CD4-positive, alpha-beta T cell treated with Interleukin-2 at 100 ng/mL for 4 hours (primary cell): ENCODE measurements around the gene LRTM2.
A peak's percentile ranks its signal among the peaks of the same experiment; 100 is the strongest.

Experiments
- DNase-seq: peaks from one replicate; pipeline ENCODE4 v3.0.0-alpha.2; 2020; ENCODE audit warnings: low spot score

The LRTM2 gene

GRCh38 chr12:1820191-1820895 is at the start of gene LRTM2:
Gene LRTM2, plus strand, starts transcription at chr12:1820565. Its CDS starts 7,584 bp downstream, at chr12:1828149.
- no peak for DNase-seq

- DNase-seq: no peak
These were observed 46.3 kb upstream of the LRTM2 start for GRCh38 chr12:1773937-1774655.

GRCh38 chr12:1776170-1776921 is 44.0 kb upstream of the LRTM2 start:
- DNase-seq: no peak

- DNase-seq: no peak
These were observed 42.6 kb upstream of the LRTM2 start for GRCh38 chr12:1777798-1778197.

DNA sequence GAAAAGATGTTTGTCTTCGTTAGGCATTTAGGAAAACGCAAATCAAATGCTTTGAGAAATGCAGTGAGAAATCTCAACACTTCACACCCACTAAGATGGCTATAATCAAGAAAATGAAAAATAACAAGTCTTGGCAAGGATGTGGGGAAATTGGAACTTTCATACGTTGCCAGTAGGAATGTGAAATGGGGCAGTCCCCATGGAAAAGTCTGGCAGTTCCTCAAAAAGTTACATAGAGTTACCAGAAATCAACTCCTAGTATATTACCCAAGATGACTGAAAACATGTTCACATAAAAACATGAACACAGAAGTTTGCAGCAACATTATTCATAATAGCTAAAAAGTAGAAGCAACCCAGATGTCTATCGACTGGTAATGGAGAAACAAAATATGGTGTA is 41.5 kb upstream of the LRTM2 start:
- no peak for DNase-seq

DNA sequence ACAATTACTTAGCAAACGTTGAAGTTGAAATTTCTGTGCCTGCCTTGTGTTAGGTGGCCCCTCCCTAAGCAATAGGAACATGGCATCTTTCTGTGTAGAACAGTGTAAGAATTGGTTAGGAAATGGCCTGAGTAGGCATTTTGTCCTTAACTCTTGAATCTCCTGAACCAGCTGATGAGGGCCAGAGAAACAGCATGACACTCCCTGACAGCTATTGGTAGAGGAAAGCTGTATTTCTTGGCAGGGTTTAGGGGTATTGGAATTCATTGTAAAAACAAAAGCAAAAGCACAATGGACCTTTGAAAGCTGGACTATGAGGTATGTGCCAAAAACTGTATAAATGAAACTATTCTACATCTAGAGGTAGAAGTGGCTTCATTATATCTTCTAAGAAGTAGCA is 40.6 kb upstream of the LRTM2 start:
- no peak for DNase-seq

DNA sequence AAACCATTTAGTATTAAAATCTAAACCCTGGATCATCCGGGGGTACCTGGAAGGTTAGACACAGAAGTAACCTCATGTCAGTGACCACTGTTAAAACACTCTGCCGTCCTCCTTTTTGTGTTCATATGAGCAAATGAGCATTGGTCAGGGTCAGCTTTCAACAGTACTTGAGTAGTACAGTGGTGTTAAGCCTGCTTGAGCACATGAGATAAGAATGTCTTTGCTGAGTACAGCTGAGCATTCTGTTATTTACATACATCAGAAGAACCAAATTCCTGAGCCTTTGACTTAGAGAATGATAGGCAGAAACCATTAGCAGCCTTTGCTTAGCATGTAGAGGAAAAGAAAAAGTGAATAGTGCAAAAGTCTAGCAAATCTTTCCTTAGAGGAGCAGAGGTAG is 38.6 kb upstream of the LRTM2 start:
- no peak for DNase-seq

DNA sequence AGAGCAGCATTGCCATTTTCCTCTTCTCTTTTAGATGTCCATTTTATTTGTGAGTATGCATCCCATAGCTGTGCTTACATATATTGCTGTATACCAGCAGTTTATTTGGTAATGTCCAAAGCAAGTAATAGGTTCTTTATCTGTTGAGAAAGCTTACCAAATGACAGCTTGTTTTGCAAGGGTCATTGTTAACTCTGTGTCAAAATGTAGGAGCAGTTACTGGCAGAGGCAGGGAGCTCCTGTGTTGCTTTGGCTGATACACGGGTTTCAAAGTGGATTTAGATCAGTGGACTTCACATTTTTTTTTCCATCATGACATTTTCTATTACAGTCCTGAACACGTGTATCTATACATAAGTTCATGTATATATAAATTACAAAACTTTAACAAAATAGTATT is 38.1 kb upstream of the LRTM2 start:
- no peak for DNase-seq

- DNase-seq: no peak
These were observed 32.7 kb upstream of the LRTM2 start for GRCh38 chr12:1787714-1788113.

- no peak for DNase-seq
These were observed 29.9 kb upstream of the LRTM2 start for GRCh38 chr12:1790444-1790843.

- peak; percentile 79 for DNase-seq
These were observed 29.1 kb upstream of the LRTM2 start for GRCh38 chr12:1791104-1791841.

- no peak for DNase-seq
These were observed 28.0 kb upstream of the LRTM2 start for GRCh38 chr12:1792406-1792805.

DNA sequence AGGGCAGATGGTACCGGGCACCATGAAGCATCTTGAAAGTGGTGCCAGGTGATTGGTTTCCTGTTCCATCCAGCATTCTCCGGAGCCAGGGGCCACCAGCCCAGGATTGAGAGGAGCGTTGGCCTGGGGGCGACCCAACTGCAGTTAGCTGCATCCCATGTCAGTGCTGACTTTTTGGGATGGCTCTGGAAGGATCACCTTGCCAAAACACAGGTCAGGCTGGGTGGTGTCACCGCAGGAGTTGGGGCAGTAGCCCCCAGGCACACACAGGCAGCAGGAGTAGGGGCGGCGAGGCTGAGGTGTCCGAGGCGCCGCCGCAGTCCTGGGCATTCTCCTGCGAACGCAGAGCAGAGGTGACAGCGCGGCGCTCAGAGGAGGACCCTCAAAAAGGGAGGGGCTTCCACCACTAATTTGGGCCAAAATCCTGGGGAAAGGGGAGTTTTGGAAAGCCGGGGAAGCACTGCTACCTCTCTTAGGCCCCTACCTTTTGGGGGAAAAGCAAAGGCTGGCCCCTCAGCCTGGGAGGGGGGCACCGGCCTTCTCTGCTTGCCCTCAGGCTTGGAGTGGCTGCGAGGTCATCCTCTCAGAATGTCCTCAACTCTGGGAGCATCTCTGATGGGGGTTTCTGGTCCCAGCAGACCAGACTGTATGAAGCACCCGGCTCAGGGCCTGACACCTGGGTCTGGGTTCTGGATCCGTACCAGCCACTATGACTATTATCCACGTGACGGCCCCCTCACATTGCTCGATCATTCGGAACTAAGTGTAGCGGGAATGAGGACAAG is 26.7 kb upstream of the LRTM2 start:
- DNase-seq: no peak

GRCh38 chr12:1794440-1795090 is 25.8 kb upstream of the LRTM2 start:
- no peak for DNase-seq

GRCh38 chr12:1795221-1795784 is 25.1 kb upstream of the LRTM2 start:
- DNase-seq: no peak

GRCh38 chr12:1795785-1796514 is 24.4 kb upstream of the LRTM2 start:
- peak; percentile 95 for DNase-seq

DNA sequence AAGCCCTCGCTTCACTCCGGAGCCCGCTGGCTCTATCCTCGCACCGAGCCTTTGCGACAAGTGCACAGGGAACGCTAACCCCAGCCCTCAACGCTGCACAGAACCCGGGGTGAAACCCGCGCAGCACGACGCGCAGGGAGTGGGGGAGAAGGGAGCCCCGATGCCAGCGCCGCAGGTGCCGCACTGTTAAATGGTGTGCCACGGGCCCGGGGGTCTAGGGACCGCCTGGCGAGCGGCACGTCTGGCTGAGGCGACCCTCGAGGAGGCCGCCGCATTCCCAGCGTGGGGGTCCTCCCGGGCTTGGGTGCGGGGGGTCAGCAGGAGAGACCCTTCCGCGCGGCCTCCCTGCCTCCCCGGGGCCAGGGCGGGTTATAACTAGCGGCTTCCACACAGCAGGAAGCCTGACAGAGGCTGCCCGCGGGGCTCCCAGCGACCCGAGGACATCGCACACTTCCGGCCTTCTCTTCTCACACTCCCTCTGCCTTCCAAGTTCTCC is 23.8 kb upstream of the LRTM2 start:
- peak; percentile 45 for DNase-seq

DNA sequence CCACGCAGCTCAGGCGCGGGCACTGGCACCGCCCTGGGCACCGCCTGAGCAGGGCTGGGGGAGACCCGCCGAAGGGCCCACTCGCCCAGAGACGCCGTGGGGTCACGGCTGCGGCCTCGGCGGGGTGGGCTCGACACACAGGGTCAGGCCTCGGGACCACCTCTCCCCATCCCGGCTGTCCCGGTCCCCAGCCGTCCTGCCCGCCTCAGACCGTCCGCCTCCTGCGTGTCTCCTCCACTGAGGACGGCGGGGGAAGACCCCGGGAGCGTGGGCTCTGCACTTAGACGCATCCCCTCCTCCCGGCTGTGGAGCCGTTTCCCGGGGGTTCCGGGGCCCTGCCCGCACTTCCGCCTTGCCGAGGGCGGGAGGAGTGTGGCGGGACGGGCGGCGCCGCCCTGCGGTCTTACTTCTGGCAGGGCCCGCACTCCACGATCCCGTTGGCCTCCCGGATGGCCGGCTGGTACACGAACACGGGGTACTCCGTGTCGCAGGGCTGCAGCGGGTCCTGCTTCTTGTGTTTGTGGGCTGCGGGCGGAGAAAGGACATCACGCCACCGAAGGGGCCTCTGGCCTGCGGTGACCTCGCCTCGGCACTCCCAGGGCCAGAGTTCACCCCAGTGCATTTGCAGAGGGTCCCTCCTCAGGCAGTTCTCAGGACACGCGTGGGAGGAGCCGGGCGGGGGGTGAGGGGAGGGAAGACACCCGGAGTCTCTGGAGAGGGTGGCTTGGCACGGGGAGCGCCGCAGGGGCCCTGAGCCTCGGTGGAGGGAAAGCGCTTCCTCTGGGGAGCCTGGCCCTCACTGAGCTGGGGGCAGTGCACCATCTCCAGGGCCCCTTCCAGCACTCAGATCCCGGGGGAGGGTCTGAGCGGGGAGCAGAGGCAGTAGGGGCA is 23.1 kb upstream of the LRTM2 start:
- peak; percentile 52 for DNase-seq
